ENCODE measurements around the gene CSHL1. TPM values are rescaled to one million over a fixed set of nuclear protein-coding genes. Genes with fewer than 3 reads are reported as not detected.
"Not testable (repeated sequence)": the region's sequence is repeated elsewhere in the genome, so short reads cannot be mapped to it uniquely, and the experiment has no call there.

Gene CSHL1
- total and polyA plus RNA-seq, 5 donors from 2014 or later, result not detected

DNA sequence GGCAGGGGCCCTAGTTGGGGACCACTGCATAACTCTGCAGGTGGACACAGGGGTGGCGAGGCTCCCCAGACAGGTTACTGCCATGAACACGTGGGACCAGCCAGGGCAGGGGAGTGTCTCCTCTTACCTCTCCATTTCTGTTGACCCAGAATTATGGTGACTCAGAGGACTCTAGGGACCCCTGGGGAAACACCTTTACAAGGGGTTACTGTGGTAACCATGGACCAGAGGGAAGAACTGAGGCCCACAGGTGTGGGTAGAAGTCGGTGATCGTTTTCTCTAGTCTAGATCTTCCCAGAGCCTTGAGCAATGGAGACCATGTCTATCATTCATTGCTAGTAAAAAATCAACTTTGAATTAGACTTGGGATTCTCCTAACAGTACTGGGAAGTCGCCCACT lies 9.7 kb upstream of the CSHL1 start:
- not testable (repeated sequence) for H3K36me3 Mint-ChIP-seq; H3K4me1 ChIP-seq (ENCODE audit: control insufficient read depth, insufficient read depth, low read length, poor library complexity, severe bottlenecking); H3K27me3 ChIP-seq (ENCODE audit: control insufficient read depth, insufficient read depth, low read length); H3K36me3 ChIP-seq (ENCODE audit: control insufficient read depth, insufficient read depth, low read length); H3K9me3 ChIP-seq (ENCODE audit: control insufficient read depth in 2 of 2, low read length in 2 of 2); H3K4me3 ChIP-seq (ENCODE audit: low read depth, low read length); H3K9me3 Mint-ChIP-seq; DNase-seq; H3K27ac ChIP-seq (ENCODE audit: insufficient read depth, low read length, poor library complexity, severe bottlenecking); H3K27ac Mint-ChIP-seq; H3K4me1 Mint-ChIP-seq; ATAC-seq (ENCODE audit: low read depth in 2 of 2); H3K27me3 Mint-ChIP-seq
- peak overlapping the region in 1 of 4 donors; percentile 62 for H3K4me3 Mint-ChIP-seq

DNA sequence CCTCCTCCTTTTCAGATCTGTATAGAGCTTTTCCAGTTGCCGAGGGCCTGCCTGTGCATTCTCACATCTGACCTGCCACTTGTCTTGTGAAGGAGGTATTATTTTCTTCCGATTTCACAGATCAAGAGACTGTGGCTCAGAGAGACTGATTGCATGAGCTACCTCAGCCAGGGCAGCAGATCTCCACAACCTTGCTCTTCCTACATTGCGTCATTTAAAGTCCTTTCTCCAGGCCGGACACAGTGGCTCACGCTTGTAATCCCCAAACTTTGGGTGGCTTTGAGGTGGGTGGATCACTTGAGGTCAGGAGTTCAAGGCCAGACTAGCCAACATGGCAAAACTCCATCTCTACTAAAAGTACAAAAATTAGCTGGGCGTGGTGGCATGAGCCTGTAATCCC lies 9.0 kb upstream of the CSHL1 start:
- H3K4me3 Mint-ChIP-seq; H3K36me3 Mint-ChIP-seq; H3K36me3 ChIP-seq (ENCODE audit: control insufficient read depth, insufficient read depth, low read length); ATAC-seq (ENCODE audit: low read depth in 2 of 2); DNase-seq; H3K27me3 ChIP-seq (ENCODE audit: control insufficient read depth, insufficient read depth, low read length); H3K9me3 Mint-ChIP-seq; H3K4me1 Mint-ChIP-seq; H3K27ac ChIP-seq (ENCODE audit: insufficient read depth, low read length, poor library complexity, severe bottlenecking); H3K27me3 Mint-ChIP-seq; H3K4me1 ChIP-seq (ENCODE audit: control insufficient read depth, insufficient read depth, low read length, poor library complexity, severe bottlenecking); H3K4me3 ChIP-seq (ENCODE audit: low read depth, low read length); H3K27ac Mint-ChIP-seq; H3K9me3 ChIP-seq (ENCODE audit: control insufficient read depth in 2 of 2, low read length in 2 of 2): not testable (repeated sequence)

- Mint-ChIP-seq H3K27me3 (no peaks in the 10 kb centered on the region), H3K4me1 (peaks cover 0 to 10% (median 6%) of the 10 kb centered on the region in 4 donors), H3K36me3 (no peaks in the 10 kb centered on the region), H3K9me3 (no peaks in the 10 kb centered on the region), H3K4me3 (no peak overlapping the region), H3K27ac (peak overlapping the region in 2 of 3 donors; percentile 64 to 75)
- H3K36me3 ChIP-seq (ENCODE audit: control insufficient read depth, insufficient read depth, low read length), result no peaks in the 10 kb centered on the region
- ATAC-seq (ENCODE audit: low read depth in 2 of 2) (peak; percentile 88), DNase-seq (peak; percentile 61 to 81 (median 75))
- no peak overlapping the region for H3K4me3 ChIP-seq (ENCODE audit: low read depth, low read length)
- peaks cover 7% of the 10 kb centered on the region for H3K4me1 ChIP-seq (ENCODE audit: control insufficient read depth, insufficient read depth, low read length, poor library complexity, severe bottlenecking)
- H3K27me3 ChIP-seq (ENCODE audit: control insufficient read depth, insufficient read depth, low read length), result no peaks in the 10 kb centered on the region
- H3K27ac ChIP-seq (ENCODE audit: insufficient read depth, low read length, poor library complexity, severe bottlenecking), result no peak overlapping the region
- H3K9me3 ChIP-seq (ENCODE audit: control insufficient read depth in 2 of 2, low read length in 2 of 2), result no peaks in the 10 kb centered on the region
Measured at GRCh38 chr17:63919311-63919723, 8.3 kb upstream of the CSHL1 start.

GRCh38 chr17:63918789-63919305 lies 7.8 kb upstream of the CSHL1 start, which contains the start of gene GH1:
Gene GH1, minus strand, starts transcription at chr17:63918839. Its CDS starts 63 bp downstream, at chr17:63918776.
- H3K9me3 Mint-ChIP-seq; H3K36me3 ChIP-seq (ENCODE audit: control insufficient read depth, insufficient read depth, low read length); H3K4me1 Mint-ChIP-seq; H3K27me3 Mint-ChIP-seq; H3K27ac ChIP-seq (ENCODE audit: insufficient read depth, low read length, poor library complexity, severe bottlenecking); ATAC-seq (ENCODE audit: low read depth in 2 of 2); H3K36me3 Mint-ChIP-seq; H3K4me3 Mint-ChIP-seq; H3K9me3 ChIP-seq (ENCODE audit: control insufficient read depth in 2 of 2, low read length in 2 of 2); H3K4me3 ChIP-seq (ENCODE audit: low read depth, low read length); H3K27me3 ChIP-seq (ENCODE audit: control insufficient read depth, insufficient read depth, low read length); H3K4me1 ChIP-seq (ENCODE audit: control insufficient read depth, insufficient read depth, low read length, poor library complexity, severe bottlenecking); DNase-seq: not testable (repeated sequence)
- H3K27ac Mint-ChIP-seq, result peak within 1 kb of the TSS in 2 of 3 donors; percentile 64 to 75

GRCh38 chr17:63918305-63918704 lies 7.2 kb upstream of the CSHL1 start:
- H3K4me1 ChIP-seq (ENCODE audit: control insufficient read depth, insufficient read depth, low read length, poor library complexity, severe bottlenecking), result peaks cover 7% of the 10 kb centered on the region
- no peak overlapping the region for H3K4me3 ChIP-seq (ENCODE audit: low read depth, low read length)
- no peak for ATAC-seq (ENCODE audit: low read depth in 2 of 2)
- Mint-ChIP-seq H3K9me3 (no peaks in the 10 kb centered on the region), H3K27me3 (peaks cover under 1% of the 10 kb centered on the region), H3K4me3 (no peak overlapping the region), H3K4me1 (peaks cover 0 to 10% (median 6%) of the 10 kb centered on the region in 4 donors), H3K27ac (no peak overlapping the region), H3K36me3 (no peaks in the 10 kb centered on the region)
- DNase-seq, result no peak
- H3K9me3 ChIP-seq (ENCODE audit: control insufficient read depth in 2 of 2, low read length in 2 of 2), result no peaks in the 10 kb centered on the region
- H3K27ac ChIP-seq (ENCODE audit: insufficient read depth, low read length, poor library complexity, severe bottlenecking), result no peak overlapping the region
- no peaks in the 10 kb centered on the region for H3K27me3 ChIP-seq (ENCODE audit: control insufficient read depth, insufficient read depth, low read length)
- no peaks in the 10 kb centered on the region for H3K36me3 ChIP-seq (ENCODE audit: control insufficient read depth, insufficient read depth, low read length)

- Histone ChIP-seq H3K36me3 (ENCODE audit: control insufficient read depth, insufficient read depth, low read length) (no peaks in the 10 kb centered on the region), H3K27ac (ENCODE audit: insufficient read depth, low read length, poor library complexity, severe bottlenecking) (no peak overlapping the region), H3K9me3 (ENCODE audit: control insufficient read depth in 2 of 2, low read length in 2 of 2) (no peaks in the 10 kb centered on the region), H3K4me3 (ENCODE audit: low read depth, low read length) (no peak overlapping the region), H3K27me3 (ENCODE audit: control insufficient read depth, insufficient read depth, low read length) (no peaks in the 10 kb centered on the region), H3K4me1 (ENCODE audit: control insufficient read depth, insufficient read depth, low read length, poor library complexity, severe bottlenecking) (peaks cover 7% of the 10 kb centered on the region)
- H3K4me1 Mint-ChIP-seq, result peaks cover 0 to 10% (median 6%) of the 10 kb centered on the region in 4 donors
- no peak overlapping the region for H3K4me3 Mint-ChIP-seq
- no peaks in the 10 kb centered on the region for H3K36me3 Mint-ChIP-seq
- H3K27ac Mint-ChIP-seq, result no peak overlapping the region
- H3K27me3 Mint-ChIP-seq, result peaks cover 7% of the 10 kb centered on the region
- ATAC-seq (ENCODE audit: low read depth in 2 of 2) (no peak), DNase-seq (no peak)
- H3K9me3 Mint-ChIP-seq, result no peaks in the 10 kb centered on the region
Measured at GRCh38 chr17:63917646-63918045, 6.6 kb upstream of the CSHL1 start.

- not testable (repeated sequence) for H3K27ac ChIP-seq (ENCODE audit: insufficient read depth, low read length, poor library complexity, severe bottlenecking); H3K9me3 Mint-ChIP-seq; H3K27me3 Mint-ChIP-seq; H3K27ac Mint-ChIP-seq; H3K36me3 ChIP-seq (ENCODE audit: control insufficient read depth, insufficient read depth, low read length); H3K27me3 ChIP-seq (ENCODE audit: control insufficient read depth, insufficient read depth, low read length); H3K36me3 Mint-ChIP-seq; DNase-seq; H3K4me1 Mint-ChIP-seq; H3K4me3 Mint-ChIP-seq; ATAC-seq (ENCODE audit: low read depth in 2 of 2); H3K9me3 ChIP-seq (ENCODE audit: control insufficient read depth in 2 of 2, low read length in 2 of 2); H3K4me3 ChIP-seq (ENCODE audit: low read depth, low read length); H3K4me1 ChIP-seq (ENCODE audit: control insufficient read depth, insufficient read depth, low read length, poor library complexity, severe bottlenecking)
Measured at GRCh38 chr17:63917206-63917605, 6.1 kb upstream of the CSHL1 start.

DNA sequence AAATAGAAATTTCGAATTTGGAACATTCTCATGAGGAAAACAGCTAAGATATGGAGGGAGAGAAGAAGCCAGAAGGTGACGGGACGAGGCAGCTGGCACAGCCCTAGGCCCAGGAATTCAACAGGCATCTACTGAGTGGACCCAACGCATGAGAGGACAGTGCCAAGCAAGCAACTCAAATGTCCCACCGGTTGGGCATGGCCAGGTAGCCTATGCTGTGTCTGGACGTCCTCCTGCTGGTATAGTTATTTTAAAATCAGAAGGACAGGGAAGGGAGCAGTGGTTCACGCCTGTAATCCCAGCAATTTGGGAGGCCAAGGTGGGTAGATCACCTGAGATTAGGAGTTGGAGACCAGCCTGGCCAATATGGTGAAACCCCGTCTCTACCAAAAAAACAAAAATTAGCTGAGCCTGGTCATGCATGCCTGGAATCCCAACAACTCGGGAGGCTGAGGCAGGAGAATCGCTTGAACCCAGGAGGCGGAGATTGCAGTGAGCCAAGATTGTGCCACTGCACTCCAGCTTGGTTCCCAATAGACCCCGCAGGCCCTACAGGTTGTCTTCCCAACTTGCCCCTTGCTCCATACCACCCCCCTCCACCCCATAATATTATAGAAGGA lies 5.6 kb upstream of the CSHL1 start:
- Histone ChIP-seq H3K4me1 (ENCODE audit: control insufficient read depth, insufficient read depth, low read length, poor library complexity, severe bottlenecking) (peaks cover 7% of the 10 kb centered on the region), H3K27me3 (ENCODE audit: control insufficient read depth, insufficient read depth, low read length) (no peaks in the 10 kb centered on the region), H3K36me3 (ENCODE audit: control insufficient read depth, insufficient read depth, low read length) (no peaks in the 10 kb centered on the region), H3K4me3 (ENCODE audit: low read depth, low read length) (no peak overlapping the region), H3K27ac (ENCODE audit: insufficient read depth, low read length, poor library complexity, severe bottlenecking) (no peak overlapping the region), H3K9me3 (ENCODE audit: control insufficient read depth in 2 of 2, low read length in 2 of 2) (no peaks in the 10 kb centered on the region)
- no peak overlapping the region for H3K27ac Mint-ChIP-seq
- ATAC-seq (ENCODE audit: low read depth in 2 of 2) (no peak), DNase-seq (no peak)
- H3K9me3 Mint-ChIP-seq, result no peaks in the 10 kb centered on the region
- H3K4me1 Mint-ChIP-seq, result peaks cover 0 to 10% (median 7%) of the 10 kb centered on the region in 4 donors
- H3K36me3 Mint-ChIP-seq, result no peaks in the 10 kb centered on the region
- no peak overlapping the region for H3K4me3 Mint-ChIP-seq
- H3K27me3 Mint-ChIP-seq, result peaks cover 8% of the 10 kb centered on the region

Data from CD4-positive, CD25-positive, alpha-beta regulatory T cell (primary cell).